Measurements from ENCODE around the gene CD52.
"Not testable (repeated sequence)": the region's sequence is repeated elsewhere in the genome, so short reads cannot be mapped to it uniquely, and the experiment has no call there.

The CD52 gene

DNA sequence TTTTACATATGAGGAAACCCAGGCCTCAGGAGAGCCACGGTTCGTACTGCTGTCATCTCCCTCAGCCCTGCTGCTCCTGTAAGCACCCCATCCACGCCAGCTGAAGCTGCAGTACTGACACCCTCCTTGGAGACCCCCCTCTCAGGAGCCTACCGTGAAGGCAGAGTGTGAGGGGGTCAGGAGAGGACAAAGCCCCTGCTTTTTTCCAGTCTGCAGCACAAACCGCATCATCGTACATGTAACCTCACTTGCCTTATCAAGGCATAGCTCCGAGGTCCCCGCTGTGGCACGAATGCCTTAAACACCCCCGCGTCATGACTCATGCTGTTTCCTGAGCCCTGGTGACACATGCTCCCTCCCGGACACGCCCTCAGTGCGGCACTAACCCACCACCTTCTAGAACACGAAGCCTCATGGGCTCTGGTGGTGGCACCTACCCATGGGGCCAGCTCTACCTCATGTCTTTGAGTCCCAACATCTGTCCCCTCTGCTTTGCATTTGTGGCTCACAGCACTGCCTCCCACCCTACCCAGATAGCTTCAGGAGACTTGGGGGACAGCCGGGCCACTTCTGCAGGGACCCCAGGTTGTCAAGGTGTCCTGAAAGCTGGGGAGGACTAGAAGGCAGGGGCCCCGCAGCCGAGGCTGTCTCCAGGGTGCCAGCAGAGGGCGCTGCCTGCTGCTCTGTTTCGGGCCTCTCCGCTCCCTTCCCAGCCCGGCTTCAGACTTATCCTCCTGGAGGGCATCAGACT, 33.0 kb upstream of the CD52 start:
- DNase-seq (ENCODE audit: low spot score), result peak; percentile 95

DNA sequence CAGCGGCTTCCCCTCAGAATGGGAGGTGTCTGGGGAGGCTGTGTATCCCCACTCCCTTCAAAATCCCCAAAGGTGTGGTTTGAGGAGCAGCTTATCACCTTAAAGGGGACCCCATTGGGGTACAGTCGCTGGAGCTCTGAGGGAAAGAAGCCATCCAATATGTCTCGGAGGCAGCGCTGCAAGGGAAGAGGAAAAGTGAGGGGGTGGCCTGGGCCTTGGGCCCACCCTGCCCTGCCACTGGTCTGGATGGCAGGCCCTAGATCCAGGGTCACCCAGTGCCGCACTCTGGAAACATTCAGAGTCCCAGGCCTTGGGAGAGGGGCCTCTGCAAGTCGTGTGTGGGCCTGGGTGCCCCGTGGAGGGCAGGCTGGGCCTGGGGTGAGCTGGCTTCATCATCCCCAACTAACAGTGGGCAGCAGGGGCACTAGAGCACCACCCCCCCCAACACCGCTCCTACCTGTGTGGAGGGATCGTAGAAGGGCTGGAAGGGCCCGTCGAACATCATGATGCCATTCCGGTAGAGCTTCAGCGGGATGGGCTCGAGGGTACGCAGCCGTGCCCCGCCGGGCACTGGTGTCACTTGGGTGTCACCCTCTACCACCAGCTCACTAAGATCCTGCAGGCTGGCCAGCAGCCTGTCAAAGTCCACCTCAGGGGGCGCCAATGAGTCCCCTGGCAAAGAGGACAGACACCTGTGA, 32.2 kb upstream of the CD52 start:
- no peak for DNase-seq (ENCODE audit: low spot score)

DNA sequence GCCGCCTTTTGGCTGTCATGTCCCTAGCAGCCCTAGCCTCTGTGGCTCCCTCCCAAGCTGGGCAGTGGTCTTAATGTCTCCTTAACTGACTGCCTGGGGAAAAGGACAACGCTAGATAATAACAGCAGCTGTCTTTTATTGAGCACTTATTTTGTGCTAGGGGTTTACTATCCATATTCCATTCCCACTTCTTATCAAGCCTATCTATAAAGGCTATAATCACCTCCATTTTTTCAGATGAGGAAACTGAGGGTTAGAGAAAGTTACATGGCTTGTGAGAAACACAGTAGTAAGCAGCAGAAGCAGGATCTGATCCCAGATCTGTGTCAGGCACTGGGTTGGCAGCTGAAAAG, 31.7 kb upstream of the CD52 start:
- DNase-seq (ENCODE audit: low spot score), result no peak

DNA sequence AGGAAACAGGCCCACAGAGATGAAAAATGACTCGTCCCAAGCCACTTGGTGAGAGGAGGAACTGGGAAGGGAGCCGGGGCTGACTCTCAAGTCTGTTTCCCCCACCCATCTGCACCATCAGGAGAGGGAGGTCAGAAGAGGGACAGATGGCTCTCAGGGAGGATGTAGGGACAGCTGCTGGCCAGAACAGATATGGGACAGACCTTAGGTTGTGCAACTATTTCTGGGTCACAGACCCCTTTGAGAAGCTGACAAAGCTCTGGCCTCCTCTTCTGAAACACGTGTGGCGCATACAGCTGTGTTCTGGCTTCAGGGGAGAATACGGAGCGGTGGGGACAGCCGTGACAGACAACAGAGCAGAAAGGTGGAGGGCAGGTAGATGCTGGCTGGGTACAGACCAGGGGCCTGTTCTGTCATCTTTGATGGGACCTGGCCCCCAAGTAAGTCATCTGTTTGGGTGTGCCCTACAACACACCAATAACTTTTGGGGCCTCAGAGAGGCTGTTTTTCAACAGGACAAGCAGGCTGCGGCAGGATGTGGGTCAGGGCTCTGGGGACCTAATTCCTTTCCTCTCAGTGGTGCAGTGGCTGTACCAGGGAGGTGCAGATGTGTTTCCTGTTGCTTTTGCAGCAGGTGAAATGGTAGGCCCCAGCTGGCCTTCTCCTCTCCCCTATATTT, 30.6 kb upstream of the CD52 start:
- DNase-seq (ENCODE audit: low spot score), result no peak

DNA sequence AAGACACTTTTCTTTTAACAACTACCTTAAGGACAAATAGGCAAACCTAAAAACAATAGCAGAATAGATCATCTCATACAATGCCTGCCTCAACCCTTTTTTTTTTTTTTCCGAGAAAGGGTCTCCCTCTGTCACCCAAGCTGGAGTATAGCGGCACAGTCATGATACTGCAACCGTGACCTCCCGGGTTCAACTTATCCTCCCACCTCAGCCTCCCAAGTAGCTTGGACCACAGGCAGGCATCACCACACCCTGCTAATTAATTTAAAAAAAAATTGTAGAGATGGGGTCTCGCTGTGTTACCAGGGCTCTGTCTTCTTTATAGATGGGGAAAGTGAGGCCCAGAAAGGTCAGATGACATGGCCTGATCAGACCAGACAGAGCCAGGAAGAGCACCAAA, 29.9 kb upstream of the CD52 start:
- no peak for DNase-seq (ENCODE audit: low spot score)

DNA sequence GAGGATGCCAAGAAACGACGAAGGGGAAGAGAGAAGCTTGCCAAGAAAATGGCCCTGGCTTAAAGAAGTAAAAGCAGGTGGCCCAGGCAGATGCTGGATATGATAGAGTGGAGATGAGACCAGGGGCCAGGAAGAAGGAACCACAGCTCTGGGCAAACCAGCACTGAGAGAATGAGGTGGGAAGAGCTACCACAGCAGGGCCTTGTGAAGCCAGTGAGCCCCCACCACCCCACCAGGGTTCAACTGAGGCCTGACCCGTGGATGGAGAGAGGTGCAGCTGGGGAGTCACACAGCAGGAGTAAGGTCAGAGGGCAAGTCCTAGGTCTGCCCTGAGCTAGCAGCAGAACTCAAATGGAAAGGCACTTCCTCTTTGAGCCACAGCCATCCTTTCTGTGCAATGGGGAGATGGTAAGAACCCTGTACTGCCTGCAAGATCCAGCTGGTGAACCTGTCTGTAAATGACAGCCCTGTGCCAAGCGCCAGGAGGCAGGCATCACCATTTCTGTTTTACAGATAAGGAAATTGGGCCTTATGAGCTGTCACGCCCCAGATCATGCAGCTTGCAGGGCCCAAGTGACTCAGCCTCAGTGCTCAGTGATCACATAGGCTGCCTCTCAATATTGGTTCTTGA, 29.3 kb upstream of the CD52 start:
- no peak for DNase-seq (ENCODE audit: low spot score)

DNA sequence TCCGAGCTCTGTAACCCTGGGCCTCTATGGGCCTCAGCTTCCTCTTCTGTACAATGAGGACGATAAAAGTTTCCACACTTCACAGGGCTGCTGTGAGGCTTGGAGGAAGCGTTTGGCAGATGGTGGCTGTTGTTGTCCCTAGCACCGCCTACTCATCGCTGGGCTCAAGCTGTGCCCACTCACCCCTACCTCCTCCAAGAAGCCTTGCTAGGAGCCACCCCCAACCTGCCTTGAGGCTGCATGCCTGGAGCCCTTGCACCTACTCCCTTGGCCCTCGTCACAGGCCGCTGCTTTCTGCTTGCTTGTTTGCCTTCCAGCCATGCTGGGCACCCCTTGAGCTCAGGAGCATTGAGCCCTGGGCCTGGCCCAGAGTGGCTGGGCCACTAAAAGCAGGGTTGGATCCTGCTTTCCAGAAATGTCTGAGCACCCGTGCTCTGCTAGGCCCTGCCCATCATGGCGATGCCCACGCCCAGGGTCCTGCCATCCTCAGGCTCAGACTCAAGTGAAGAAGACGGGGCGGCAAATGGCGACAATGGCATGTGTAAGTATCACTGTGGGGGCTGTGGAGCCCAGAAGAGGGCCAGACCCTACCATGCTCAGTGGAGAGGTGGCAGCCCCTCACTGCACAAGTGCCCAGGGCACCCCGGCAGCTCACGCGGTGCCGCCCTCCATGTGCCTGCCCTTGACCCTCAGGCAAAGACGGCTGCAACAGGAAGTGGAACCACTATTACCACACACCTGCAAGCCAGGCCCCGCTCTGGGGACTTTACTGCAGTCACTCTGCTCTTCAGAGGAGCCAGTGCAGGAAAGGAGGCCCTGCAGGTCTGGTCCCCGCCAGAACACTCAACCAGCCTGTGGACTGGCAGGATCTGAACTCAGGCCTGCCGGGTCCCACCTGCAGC, 28.3 kb upstream of the CD52 start:
- no peak for DNase-seq (ENCODE audit: low spot score)

DNA sequence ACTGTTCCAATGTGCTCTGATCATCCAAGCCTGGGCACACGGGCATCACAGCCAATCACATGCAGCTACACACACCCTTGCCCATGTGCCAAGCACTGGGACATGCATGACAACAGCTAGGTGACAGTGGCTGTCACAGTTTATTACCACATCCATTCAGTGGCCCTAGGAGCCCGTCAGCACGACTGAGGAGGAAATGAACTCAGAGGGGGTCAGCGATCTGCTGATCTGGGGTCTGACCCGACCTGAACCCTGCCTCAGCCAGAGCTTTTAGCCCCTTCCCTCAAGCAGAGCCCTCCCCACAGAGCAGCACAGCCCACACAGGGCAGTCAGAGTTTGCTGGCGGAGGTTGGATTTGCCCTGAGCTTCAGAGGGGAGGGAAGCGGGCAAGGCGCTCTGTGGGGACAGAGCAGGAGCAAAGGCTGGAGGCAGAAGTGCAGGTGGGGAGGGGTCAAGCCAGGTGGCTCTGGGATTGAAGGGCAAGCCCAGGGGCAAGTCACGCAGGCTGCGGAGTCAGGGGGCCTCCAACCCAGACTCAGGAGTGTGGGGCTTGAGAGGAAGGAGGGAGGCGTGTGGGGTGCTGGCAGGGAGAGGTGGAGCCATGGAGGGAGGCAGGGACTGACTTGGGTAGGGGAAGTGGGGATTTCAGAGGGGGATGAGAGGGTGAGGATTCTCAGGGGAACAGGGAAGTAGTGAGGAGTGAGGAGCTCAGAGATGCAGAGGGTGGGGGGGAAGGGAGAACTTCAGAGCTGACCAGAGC, 27.5 kb upstream of the CD52 start:
- DNase-seq (ENCODE audit: low spot score), result no peak

DNA sequence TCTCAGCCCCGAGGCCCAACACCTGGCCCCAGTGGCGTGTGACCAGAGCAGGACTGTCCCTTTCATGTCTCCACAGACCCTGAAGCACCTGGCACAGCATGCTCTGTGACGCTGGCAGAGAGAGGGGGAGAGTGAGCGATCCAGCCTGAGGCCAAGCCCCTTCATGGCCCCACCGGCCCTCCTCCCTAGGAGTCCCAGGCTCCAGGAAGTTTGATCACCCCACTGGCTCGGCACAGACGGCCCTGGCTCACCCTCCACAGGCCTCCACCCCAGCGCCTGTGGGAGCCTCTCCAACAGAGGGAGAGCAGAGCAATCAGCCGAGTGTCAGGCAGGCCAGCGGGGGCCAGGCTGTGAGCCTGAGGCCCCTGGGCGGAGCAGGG, 26.9 kb upstream of the CD52 start:
- no peak for DNase-seq (ENCODE audit: low spot score)

DNA sequence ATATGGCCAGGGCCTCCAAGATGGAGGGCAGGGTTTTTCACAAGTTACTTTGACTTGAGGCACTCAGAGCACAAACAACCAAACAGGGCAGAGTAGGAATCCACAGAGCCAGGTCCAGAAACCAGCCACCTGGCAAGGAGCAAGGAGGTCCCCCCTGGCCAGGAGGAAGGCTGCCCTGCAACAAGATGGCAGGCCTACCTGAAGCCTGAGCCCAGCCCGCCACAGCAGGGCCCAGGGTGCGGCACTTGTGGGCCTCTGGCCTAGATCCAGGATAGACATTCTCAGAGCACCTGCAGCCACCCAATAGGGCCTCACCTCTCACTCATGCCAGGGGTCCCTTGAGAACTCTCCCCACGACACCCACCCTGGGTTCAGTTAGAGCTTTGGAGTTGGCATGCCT, 26.3 kb upstream of the CD52 start:
- DNase-seq (ENCODE audit: low spot score), result no peak

DNA sequence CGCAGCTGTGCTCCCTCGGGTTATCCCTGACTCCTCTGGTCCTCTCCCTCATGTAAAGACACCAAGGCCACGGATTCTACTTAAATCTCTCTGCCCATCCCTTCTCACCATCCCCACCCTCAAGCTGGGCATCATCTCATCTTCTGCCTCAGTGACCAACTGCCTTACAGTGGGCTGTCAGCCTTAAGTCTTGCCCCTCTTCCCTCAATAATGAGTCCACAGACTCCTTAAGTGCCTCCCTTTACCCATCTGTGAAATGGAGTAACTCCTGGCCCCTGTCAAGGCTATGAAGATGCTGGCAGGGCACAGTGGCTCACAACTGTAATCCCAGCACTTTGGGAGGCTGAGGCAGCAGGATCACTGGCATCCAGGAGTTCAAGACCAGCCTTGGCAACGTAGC, 25.8 kb upstream of the CD52 start:
- DNase-seq (ENCODE audit: low spot score), result no peak

DNA sequence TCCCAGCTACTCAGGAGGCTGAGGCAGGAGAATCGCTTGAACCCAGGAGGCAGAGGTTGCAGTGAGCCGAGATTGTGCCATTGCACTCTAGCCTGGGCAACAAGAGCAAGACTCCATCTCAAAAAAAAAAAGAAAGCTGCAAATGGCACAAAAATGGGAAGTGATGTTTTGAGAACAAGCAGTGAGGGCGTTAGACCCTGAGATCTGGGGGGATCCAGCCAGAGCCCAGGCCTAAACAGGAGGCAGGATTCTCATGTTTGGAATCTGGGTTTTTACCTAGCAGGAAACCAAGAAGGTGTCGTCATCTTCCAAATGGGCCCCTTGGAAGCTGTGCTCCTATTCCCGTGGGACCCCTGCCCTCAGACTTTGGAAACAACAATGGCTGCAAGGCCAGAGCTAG, 25.0 kb upstream of the CD52 start:
- DNase-seq (ENCODE audit: low spot score), result not testable (repeated sequence)

DNA sequence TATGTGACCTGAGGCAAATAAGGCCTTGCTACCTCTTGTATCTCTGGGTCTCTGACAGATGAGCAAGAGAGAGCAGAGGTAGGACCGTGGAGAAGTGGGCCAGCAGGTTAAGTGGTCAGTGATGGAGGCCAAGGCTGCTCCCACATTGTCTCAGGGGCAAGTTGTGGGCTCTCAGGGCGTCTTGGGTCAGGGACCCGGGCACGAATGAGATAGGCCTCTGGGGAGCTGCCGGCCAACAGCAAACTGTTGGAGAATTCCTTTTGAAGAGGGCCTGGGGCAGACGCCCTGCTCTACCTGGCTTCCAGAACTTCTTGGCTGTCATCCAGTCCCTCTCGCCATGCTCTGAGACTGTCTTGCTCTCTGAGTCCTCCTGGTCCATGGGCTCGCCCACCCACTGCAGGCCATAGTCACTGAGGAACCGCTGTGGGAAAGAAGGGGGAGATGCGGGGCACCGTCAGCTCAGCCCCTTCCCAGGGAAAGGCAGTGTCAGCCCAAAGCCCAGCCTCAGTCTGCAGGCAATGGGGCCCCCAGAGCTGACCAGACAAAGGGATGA, 23.8 kb upstream of the CD52 start:
- DNase-seq (ENCODE audit: low spot score), result no peak

DNA sequence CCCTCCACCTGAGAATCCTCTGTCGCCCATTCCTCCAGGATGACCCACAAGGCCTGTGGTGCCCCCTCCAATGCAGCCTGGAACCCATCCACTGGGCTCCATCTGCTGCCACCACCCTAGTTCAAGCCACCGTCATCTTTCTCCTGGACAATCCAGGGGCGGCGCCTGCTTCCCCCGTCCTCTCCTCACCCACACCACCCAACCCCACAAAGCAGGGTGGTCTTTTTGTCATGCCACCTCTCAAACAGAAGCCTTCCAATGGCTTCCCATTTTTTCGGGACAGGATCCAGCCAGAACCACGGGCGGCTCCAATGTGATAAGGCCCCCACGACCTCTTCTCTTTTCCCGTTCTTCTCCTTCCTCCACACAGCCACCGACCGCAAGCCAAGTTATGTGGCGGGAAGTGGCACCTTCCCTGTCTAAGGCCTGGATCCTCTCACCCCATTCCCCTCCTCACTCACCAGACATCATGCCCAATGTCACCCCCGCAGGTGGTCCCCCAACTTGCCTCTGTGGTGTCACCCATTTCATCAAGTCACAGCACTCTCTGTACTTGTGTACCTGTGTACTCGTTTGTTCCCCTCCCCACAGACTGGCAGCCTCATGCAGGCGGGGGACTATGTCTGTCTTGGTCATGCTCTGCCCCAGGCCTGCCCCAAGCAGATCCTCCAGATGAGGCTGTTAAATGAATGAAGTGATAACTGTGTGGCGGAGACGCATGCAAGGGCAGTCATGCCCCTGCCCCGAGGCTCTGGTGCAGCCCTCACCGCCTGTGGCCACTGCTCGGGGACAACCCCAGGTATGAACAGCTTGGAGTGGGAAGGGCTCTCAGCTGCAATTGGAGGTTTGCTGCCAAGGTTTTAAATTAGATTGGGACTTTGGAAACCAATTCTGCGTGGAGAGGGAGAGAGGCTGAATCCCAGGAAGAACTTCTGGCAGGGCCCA, 22.3 kb upstream of the CD52 start:
- no peak for DNase-seq (ENCODE audit: low spot score)

DNA sequence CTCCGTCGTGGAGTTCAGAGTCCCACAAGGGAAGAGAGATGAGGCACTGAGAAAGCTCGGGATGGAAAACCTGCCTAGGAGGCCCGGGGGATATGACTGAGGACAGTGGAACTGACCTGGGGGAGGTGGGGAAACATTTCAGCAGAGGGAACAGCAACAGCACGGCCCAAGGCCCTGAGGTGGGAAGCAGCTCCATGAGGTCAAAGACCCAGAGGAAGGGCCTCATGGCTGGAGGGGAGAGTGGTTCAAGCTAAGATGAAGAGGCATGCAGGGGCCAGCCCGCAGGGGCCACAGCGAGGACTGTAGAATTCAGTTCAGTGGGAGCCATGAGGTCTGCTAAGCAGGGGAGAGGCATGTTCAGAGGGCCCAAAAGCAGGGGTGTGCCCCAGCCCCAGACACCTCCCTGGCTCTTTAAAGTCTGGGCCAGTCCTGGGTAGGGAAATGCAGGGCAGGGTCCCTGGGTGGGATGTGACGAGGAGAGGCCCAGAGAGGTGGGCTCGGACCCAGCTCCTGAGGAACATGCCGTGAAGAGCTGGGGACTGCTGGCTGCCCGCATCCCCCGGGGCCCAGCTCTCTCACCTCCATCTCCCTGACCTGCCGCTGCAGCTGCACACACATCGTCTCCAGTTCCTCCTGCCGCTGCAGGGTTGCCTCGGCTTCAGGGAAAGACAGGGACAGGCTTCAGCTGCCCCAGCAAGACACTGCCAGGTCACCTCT, 21.3 kb upstream of the CD52 start:
- DNase-seq (ENCODE audit: low spot score), result no peak

DNA sequence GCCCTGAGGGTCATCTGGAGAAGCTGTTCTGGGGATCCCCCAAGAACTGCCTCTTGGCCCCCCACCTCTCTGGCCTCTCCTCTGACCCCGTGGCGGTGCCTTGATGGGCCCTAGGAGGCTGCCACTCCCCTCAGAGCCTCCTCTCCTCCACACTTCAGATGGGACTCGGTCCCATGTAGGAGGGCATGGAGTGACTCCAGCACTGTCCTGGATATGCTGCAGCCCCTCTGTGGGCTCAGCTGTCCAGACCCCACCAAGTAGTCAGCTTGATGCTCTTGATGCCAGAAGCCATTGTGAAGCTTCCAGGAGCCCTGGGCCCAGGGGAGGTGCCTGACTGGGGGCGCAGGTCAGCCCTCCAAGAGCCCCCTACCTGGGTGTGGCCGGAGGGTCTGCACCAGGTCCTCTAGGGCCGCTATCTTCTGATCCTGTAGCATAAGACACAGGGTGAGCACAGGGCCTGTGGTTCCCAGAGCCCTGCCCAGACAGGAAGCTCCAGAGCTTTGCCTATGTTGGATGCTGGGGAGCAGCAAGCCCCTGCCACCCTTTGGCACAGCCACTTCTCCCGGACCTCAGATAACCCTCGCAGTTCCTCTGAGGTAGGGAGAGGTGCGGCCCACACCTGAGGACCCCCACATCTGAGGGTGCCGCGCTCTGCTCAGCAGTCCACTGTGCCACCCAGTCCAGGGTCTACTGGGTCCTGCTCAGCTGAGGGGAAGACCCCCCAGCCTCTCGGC, 20.5 kb upstream of the CD52 start:
- no peak for DNase-seq (ENCODE audit: low spot score)

DNA sequence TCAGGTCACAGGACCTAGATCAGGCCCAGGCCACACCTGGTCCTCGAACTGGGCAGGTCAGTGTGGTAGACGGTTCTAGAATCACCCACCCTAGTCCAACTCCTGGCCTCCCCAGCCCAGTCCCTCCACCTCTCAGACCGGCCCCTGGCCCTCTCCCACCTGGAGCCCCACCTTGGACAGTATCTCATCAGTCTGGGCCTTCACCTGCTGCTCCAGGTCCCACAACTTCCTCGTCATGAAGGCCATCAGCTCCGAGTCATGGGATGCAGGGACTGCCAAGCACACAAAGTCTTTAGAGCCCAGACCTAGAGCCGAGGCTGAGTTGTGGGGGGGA, 20.0 kb upstream of the CD52 start:
- DNase-seq (ENCODE audit: low spot score), result no peak

DNA sequence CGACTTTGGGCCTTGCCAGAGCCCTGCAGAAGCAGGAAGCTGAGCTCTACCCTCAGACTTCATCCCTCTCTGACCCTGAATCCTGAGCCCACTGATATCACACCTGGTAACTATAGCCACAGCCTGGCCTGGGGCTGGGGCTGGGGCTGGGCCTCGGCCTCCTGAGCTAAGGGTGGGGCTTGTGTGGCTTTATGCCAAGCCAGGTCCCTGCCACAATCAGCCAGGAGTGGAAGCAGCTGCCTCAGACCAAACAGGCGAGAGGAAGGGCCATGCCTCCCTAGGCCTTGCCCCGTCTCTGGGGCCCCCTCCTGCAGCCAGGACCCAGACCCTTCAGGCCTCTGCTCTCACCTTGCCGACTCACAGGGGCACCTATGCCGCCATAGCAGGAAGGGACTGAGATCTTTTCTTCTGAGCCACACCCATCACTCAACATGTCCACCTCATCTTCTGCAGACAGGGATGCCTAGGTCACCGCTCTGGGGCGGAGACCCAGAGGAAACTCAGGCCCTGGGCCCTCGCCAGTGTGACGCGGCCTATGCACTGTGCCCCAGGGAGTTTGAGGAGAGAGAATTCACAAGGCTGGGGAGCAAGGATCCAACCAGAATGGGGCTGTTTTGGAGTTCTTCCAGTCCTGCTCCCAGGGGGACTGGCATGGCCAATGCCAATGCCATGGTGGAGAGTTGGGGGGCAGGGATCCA, 17.0 kb upstream of the CD52 start:
- no peak for DNase-seq (ENCODE audit: low spot score)
